Right kidney (tissue), 9 donors: ENCODE results near the gene ZNF469.

Experiments used
- DNase-seq: peaks from one replicate; pipeline ENCODE4 v3.0.0-alpha.2; 2016
- long read RNA-seq, 8 donors: transcript quantifications; one replicate each; lab custom pipeline, GENCODE V29; 2026

Gene ZNF469, protein sequence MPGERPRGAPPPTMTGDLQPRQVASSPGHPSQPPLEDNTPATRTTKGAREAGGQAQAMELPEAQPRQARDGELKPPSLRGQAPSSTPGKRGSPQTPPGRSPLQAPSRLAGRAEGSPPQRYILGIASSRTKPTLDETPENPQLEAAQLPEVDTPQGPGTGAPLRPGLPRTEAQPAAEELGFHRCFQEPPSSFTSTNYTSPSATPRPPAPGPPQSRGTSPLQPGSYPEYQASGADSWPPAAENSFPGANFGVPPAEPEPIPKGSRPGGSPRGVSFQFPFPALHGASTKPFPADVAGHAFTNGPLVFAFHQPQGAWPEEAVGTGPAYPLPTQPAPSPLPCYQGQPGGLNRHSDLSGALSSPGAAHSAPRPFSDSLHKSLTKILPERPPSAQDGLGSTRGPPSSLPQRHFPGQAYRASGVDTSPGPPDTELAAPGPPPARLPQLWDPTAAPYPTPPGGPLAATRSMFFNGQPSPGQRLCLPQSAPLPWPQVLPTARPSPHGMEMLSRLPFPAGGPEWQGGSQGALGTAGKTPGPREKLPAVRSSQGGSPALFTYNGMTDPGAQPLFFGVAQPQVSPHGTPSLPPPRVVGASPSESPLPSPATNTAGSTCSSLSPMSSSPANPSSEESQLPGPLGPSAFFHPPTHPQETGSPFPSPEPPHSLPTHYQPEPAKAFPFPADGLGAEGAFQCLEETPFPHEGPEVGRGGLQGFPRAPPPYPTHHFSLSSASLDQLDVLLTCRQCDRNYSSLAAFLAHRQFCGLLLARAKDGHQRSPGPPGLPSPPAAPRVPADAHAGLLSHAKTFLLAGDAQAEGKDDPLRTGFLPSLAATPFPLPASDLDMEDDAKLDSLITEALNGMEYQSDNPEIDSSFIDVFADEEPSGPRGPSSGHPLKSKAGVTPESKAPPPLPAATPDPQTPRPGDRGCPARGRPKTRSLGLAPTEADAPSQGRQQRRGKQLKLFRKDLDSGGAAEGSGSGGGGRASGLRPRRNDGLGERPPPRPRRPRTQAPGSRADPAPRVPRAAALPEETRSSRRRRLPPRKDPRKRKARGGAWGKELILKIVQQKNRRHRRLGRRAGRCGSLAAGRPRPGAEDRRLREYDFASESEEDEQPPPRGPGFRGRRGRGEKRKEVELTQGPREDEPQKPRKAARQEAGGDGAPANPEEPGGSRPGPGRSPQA (N-terminal part only)
- long read RNA-seq, donor 1, full-length matches to known transcripts: 2 of 2 reads
- long read RNA-seq, donor 1, partial matches to known transcripts: 0 of 2 reads
- long read RNA-seq, donor 1, other reads (novel, unspliced or antisense): 0 of 2 reads
- long read RNA-seq, donor 2, full-length matches to known transcripts: 2 of 2 reads
- long read RNA-seq, donor 2, partial matches to known transcripts: 0 of 2 reads
- long read RNA-seq, donor 2, other reads (novel, unspliced or antisense): 0 of 2 reads
- long read RNA-seq, donor 3, full-length matches to known transcripts: 8 of 8 reads
- long read RNA-seq, donor 3, partial matches to known transcripts: 0 of 8 reads
- long read RNA-seq, donor 3, other reads (novel, unspliced or antisense): 0 of 8 reads
- long read RNA-seq, donor 4, full-length matches to known transcripts: 18 of 18 reads
- long read RNA-seq, donor 4, partial matches to known transcripts: 0 of 18 reads
- long read RNA-seq, donor 4, other reads (novel, unspliced or antisense): 0 of 18 reads
- long read RNA-seq, donor 5, full-length matches to known transcripts: 7 of 7 reads
- long read RNA-seq, donor 5, partial matches to known transcripts: 0 of 7 reads
- long read RNA-seq, donor 5, other reads (novel, unspliced or antisense): 0 of 7 reads
- long read RNA-seq, donor 6, full-length matches to known transcripts: 5 of 5 reads
- long read RNA-seq, donor 6, partial matches to known transcripts: 0 of 5 reads
- long read RNA-seq, donor 6, other reads (novel, unspliced or antisense): 0 of 5 reads
- long read RNA-seq, donor 7: 0 reads
- long read RNA-seq, donor 8, full-length matches to known transcripts: 8 of 8 reads
- long read RNA-seq, donor 8, partial matches to known transcripts: 0 of 8 reads
- long read RNA-seq, donor 8, other reads (novel, unspliced or antisense): 0 of 8 reads

DNA sequence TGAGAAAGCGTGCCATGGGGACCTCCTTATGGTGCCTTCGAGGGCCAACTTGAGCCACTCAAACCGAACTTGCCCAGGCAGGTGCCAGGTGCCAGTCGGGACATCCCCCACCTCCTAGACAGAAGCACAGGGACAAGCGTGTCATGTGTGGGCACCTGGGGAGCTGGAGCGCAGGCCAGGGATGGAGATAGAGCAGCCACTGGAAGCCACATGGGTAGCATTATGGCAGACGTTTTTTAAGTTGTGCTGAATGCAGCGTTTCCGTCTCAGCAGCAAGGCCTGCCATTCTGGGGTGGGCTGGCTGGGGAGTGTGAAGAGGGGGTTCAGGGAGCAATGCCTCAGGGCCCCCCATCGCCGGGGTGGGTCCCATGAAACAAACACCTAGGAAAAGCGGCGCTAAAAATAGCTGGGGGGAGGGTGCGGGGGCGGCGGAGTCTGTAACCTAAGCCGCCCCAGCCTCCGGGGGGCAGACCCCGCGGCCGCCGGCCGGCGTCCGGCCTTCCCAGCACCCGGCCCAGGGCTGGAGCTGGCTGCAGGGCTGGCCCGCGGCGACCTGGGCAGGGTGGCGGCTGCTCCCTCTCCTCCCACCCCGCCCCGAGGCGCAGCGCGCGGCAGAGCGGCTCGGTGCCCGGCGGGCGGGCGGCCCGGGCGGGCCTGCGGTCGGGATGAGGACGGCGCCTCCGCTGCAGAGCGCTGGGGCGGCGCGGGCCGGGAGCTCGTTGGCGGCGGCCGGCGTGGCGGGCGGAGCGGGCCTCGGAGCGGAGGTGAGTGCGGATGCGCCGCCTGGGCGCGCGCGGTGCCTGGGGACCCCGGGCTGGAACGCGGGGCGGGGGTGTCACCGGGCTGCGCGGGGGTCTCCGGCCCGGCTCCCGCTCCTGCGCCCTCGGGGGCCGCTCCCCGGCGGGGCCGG, at the start of gene ZNF469:
ZNF469 (plus strand) TSS at position 469 of the 910 bp plus-strand sequence. CDS start 44,512 bp downstream, outside the sequence.
- no peak for DNase-seq

DNA sequence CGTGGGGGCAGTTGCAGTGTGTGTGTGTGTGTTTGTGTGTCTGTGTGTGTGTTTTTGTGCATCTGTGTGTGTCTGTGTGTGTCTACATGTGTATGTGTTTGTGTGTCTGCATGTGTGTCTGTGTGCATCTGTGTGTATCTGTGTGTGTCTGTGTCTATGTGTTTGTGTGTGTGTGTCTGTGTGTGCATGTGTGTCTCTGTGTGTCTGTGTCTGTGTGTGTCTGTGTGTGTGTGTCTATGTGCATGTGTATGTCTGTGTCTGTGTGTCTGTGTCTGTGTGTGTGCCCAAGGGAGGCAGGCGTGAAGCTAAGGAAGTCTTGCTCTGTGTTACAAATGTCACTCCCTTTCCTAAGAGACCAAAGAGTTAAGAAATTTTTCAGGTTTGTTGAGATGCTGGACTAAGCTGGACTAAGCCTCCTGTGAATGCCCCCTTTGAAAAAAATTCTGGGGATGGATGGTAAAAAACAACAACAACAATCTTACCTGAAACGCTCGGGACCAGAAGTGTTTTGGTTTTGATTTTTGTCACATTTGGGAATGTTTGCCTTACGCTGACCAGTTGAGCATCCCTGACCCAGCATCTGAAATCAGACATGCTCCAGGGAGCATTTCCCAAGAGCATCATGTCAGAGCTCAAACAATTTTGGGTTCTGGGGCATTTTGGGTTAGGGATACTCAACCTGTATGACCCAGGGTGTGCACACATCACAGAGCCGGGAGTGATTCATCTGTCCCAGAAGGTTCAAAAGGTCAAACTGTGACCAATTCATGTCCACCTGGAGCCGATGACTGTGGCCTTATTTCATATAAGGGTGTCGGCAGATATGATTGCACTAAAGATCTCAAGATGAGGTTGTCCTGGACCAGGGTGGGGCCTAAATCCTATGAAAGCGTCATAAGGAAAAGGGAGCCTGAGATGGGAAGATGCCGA, 48.6 kb upstream of the ZNF469 start:
- no peak for DNase-seq

DNA sequence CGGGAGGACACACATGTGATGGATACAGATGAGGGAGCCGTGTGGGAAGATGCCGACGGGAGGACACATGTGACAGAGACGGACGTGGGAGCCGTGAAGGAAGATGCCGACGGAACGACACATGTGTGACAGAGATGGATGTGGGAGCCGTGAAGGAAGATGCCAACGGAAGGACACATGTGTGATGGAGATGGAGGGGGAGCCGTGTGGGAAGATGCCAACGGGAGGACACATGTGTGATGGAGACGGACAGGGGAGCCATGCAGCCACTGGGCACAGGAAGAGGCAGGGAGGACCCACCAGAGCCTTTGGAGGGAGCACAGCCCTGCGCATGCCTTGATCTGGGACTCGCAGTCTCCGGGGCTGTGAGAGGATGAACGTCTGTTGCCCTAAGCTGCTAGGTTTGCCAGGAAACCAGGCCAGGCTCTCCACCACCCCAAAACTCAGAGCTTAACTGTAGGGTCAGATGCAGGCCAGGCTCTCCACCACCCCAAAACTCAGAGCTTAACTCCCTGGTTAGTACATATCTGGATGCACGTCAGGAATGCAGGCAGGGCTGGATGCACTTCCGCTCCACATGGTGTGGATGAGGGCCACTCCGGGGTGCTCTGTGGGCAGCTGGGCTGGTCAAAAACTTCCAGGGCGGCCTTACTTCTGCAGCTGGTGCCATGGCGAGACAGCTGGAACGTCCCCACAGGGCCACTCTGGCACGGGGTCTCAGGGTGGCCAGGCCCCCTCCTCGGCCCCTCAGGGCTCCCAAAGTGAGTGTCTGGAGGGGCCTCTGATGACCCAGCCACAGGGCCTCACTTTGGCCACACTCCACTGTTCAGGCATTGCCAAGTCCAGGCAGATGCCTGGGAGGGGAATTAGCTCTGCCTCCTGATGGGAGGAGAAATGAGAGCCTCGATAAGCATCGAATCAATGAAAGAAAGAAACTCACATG, 47.7 kb upstream of the ZNF469 start:
- no peak for DNase-seq

DNA sequence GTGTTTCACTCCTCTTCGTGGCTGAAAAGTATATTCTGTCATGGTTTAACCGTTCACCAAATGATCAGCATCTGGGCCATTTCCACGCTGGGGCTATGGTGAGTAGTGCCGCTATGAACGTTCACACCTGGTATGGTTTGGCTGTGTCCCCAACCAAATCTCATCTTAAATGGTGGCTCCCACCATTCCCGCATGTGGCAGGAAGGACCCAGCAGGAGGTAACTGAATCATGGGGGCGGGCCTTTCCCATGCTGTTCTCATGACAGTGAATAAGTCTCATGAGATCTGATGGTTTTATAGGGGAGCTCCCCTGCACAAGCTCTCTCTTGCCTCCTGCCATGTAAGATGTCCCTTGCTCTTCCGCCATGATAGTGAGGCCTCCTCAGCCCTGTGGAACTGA, 45.7 kb upstream of the ZNF469 start:
- no peak for DNase-seq

DNA sequence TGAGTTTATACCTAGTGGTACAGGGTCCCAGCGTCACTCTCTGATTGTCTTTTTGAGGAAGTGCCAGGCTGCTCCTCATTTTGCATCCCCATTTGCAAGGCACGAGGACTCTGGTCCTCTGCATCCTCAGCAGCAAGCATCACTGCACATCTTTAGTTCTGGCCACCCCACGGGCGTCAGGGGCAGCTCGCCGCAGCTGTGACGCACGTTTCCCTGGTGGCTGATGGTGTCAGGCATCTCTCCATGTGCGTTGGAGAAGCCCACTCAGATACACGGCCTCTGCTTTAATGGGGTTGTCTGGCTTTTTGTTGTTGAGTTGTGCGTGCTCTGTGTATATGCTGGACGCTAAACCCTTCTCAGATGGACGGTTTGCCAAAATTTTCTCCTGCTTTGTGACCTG, 45.2 kb upstream of the ZNF469 start:
- no peak for DNase-seq

DNA sequence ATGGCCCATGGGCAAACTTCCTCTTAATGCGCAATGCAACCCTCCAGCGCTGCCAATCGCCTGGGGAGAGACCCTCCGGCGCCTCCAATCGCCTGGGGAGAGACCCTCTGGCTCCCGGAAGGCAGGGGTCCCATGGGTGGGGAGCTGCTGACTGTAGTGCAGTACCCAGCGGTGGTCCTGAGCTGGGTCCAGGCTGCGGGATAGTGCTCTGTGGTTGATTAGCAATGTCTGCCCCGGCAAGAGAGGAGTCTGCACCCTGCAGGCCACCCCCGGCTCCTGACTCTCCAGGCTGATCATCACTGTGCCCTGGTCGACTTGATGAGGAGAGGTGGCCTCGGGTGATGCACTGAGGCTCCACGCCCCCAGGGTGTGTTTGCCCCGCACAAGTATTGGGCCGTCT, 44.6 kb upstream of the ZNF469 start:
- DNase-seq: no peak

DNA sequence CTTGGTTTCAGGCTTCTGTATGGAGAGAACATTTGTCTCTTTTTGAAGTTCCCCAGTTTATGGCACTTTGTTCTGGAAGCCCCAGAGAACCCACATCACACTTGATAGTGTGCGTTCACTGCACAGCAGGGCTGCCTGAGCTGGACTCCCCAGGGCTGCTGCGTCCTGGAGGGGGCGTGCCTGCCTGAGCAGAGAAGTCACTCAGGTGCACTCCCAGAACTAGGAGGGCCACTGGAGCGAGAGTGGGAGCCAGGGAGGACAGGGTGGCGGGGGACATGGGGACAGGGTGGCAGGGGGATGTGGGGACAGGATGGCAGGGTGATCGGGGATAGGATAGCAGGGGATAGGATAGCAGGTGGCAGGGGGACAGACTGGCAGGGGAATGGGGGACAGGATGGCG, 43.9 kb upstream of the ZNF469 start:
- DNase-seq: no peak

DNA sequence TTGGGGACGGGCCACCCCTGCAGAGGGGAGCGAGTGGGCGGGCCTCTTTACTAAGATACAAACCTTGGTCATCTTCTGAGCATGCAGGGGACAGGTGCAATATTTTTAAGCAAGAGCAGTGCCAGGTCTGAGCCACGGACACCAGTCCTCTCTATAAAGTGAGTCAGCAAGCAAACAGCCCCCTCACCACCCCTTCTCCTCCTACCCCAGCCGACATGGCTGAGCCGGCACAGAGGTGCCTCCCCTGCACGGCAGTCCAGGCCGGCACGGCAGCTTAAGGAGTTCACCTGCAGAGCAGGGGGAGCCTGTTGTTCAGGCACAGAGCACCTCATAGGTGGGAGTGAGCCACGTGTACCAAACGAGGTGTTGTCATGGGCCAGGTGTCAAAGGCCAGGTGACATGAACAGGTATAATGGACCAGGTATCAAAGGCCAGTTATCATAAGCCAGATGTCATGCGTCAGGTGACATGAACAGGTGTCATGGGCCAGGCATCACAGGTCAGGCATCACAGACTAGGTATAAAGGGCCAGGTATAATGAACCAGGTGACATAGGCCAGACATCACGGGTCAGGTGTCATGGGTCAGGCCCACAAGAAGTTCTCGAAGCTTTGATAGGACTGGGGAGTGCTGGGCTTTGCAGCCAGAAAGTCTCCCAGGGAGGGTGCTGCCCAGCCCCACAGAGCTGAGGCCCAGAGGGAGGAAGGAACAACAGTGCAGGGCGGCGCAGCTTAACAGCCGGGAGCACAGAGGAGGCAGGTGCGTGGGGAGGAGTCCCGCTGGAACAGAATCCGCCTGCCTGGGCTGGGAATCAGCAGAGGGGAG, 42.6 kb upstream of the ZNF469 start:
- no peak for DNase-seq

DNA sequence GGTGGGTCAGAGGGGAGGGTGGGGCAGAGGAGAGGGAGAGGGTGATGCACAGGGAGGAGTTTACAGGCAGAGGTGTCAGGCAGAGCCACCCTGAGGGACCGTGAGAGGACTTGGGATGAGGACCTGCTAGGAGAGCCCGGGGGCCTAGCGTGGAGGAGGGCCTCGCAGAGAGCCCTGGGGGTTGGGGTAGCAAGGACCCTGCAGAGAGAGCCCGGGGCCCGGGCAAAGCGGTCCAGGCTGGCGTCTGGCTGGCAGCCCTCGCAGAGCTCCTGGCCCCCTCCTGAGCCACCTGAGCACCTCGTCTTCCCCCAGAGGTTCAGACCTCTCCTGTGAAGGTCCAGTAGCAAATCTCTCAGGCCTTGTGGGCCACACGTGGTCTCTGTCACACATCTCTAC, 42.0 kb upstream of the ZNF469 start:
- no peak for DNase-seq

DNA sequence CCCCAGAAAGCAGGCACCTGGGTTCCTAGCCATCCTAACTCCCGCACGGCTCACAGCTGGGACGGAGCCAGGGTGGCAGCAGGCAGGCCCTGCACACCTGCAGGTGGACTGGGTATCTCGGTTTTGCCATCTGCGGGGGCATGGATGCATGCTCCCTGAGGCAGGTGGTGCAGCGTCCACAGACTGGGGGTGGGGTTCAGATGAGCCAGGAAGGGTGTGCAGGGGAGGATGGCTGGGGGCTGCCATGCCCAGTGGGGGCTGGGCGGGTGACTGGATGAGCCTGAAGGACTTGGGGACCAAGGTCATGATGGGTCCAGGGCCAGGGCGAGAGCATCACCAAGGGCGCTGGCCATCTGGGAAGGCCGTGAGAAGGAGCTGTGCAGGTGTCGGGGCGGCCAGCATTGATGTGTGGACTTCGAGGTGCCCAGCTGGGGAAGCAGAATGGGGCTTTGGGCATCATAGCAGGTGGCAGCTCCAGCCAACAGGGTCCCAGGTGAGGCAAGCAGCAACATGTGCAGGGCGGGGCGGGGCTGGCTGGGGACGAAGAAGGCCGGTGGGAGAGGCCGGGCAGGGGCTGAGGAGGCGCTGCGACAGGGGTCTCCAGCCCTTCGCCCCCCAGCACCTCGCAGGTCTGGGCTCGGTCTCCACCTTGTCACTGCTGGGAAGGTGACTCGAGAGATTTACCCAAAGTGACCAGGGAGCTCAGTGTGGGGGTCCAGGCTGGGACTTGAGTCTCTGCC, 41.0 kb upstream of the ZNF469 start:
- DNase-seq: no peak

DNA sequence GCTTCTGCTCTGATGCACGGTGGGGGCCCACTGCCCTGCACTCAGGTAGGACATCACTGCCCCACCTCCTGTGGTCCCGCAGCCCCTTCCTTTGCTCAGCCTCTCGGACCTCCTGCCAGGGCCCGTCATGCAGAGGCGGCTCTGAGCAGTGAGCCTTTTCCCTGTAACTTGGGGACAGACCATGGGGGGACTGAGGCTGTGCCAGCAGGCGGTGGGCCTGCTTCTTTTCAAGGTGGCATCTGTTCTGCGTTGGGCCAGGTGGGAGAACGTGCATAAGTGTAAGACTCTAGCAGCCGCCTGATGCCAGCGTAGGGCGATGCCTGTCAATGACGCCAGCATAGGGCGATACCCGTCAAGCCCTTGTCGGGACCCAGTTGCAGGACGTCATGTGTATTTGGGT, 40.3 kb upstream of the ZNF469 start:
- no peak for DNase-seq

DNA sequence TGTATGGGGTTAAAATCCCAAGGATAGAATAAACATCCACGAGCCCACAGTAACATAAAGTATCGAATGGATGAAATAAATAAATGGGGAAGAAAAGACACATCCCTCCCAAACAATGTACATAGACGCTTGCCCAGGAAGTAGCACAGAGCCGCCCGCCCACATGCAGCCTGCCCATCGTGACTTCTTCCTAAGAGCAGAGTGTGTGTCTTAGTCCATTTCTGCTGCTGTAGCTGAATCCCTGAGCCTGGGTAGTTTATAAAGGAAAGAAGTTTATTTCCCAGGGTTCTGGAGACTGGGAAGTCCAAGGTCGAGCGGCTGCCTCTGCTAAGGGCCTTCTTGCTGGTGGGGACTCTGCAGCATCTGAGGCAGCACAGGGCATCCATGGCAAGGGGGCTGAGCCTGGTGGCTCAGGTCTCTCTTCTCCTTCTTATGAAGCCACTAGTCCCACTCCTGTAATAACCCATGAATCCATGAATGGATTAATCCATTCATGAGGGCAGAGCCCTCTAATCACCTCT, 39.4 kb upstream of the ZNF469 start:
- DNase-seq: no peak

DNA sequence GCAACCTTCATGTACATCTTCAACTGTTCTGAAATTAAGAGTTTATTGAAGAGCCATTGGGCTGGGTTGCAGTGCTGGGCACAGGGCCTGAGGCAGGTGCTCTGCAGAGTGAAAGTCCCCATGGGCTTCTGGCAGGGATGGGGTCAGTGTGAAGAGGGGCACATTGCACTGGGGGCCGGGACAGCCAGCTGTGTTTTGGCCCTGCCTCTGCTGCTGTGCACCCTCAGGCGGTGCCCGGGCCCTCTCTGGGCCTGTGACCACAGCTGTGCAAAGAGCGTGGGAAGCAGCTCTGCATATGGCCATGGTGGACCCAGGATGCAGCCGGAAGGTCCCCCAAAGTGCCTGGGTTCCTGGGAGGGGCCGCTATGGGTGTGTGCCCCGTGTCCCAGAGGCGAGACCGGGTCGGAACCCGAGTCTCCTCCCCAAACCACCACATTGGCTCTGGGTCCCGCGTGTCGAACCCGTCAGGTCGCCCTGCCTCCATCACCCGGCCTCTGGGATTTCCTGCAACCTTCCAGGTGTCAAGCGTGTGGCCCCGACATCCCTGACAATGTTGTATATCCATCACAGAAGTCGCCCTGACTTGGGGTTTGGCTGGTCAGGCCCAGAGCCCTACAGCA, 38.2 kb upstream of the ZNF469 start:
- no peak for DNase-seq

DNA sequence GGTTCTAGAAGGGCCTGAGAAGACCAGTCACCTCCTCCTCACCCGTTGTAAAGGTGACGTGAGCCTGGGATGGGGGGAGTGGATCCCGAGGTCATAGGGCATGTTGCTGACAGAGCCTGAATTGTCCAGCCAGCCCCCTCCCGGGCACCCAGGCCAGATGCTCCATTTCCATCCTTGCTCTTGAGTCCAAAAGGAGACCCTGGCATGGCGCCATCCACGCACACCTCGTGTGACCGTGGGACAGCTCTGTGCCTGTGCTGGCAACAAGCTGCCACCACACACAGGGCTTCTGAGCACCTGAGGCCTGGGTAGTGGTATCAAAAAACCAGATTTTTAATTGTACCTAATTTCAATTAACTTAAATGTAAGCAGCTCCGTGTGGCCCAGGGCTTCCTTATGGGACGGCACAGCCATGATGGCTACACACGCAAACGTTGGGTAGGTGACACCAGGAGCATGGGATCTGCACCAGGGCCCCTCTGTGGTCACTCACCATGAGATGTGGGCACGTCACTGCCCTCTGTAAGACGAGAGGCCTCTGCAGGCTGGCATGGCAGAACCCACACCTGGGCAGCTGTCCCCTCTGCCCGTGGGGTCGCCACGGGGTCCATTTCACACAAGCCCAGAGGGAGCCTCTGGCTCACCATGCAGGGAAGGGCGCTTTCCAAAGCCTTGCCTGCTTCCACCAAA, 37.6 kb upstream of the ZNF469 start:
- no peak for DNase-seq
